Measurements from ENCODE around the gene BNC2.

The BNC2 gene

GRCh38 chr9:16602494-16602893 is 268.0 kb downstream of the BNC2 start:
- no peak for TF ChIP-seq OSR2 (tag by site-specific recombination; IDR thresholded peaks at IDR 0.05)
- no peak for TF ChIP-seq ZNF529 (tag by site-specific recombination; IDR thresholded peaks at IDR 0.05; ENCODE audit: insufficient replicate concordance)
- no peak for TF ChIP-seq ZNF76 (tag by site-specific recombination; IDR thresholded peaks at IDR 0.05; ENCODE audit: borderline replicate concordance, low read depth)
- no peak for TF ChIP-seq SETDB1 (IDR thresholded peaks at IDR 0.05; ENCODE audit: insufficient read length, low read length)
- TF ChIP-seq GFI1B (tag by site-specific recombination; IDR thresholded peaks at IDR 0.05): no peak
- no peak for TF ChIP-seq ZBTB1 (tag by site-specific recombination; IDR thresholded peaks at IDR 0.05)
- TF ChIP-seq ZNF571 (tag by site-specific recombination; IDR thresholded peaks at IDR 0.05): no peak
- ChIA-PET CTCF (no interaction called here), POLR2A (no interaction called here)
- Histone ChIP-seq H3K9me3 (ENCODE audit: control insufficient read depth, insufficient read depth, low read depth, low read length) (no peaks in the 10 kb centered on the region), H3K4me3 (ENCODE audit: low read depth, low read length) (no peak overlapping the region), H3K4me1 (ENCODE audit: control insufficient read depth, insufficient read depth, low read length) (no peaks in the 10 kb centered on the region; the same call in 1 of the 2 replicates), H3K27ac (ENCODE audit: extremely low read depth, low read depth, low read length) (no peak overlapping the region), H3K36me3 (ENCODE audit: control insufficient read depth in 2 of 2, insufficient read depth in 1 of 2, low read length in 2 of 2) (no peaks in the 10 kb centered on the region)

GRCh38 chr9:16601991-16602390 is 268.5 kb downstream of the BNC2 start:
- no peak for TF ChIP-seq ZNF792 (tag by site-specific recombination; IDR thresholded peaks at IDR 0.05)
- Histone ChIP-seq H3K27ac (ENCODE audit: extremely low read depth, low read depth, low read length) (no peak overlapping the region), H3K36me3 (ENCODE audit: control insufficient read depth in 2 of 2, insufficient read depth in 1 of 2, low read length in 2 of 2) (no peaks in the 10 kb centered on the region), H3K4me3 (ENCODE audit: low read depth, low read length) (no peak overlapping the region), H3K9me3 (ENCODE audit: control insufficient read depth, insufficient read depth, low read depth, low read length) (no peaks in the 10 kb centered on the region), H3K4me1 (ENCODE audit: control insufficient read depth, insufficient read depth, low read length) (no peaks in the 10 kb centered on the region)
- POLR2A ChIA-PET: no interaction called here
- CTCF ChIA-PET: no interaction called here

GRCh38 chr9:16598316-16598715 is 272.2 kb downstream of the BNC2 start:
- POLR2A ChIA-PET: no interaction called here
- Histone ChIP-seq H3K9me3 (ENCODE audit: control insufficient read depth, insufficient read depth, low read depth, low read length) (no peaks in the 10 kb centered on the region), H3K4me1 (ENCODE audit: control insufficient read depth, insufficient read depth, low read length) (no peaks in the 10 kb centered on the region), H3K4me3 (ENCODE audit: low read depth, low read length) (no peak overlapping the region), H3K36me3 (ENCODE audit: control insufficient read depth in 2 of 2, insufficient read depth in 1 of 2, low read length in 2 of 2) (no peaks in the 10 kb centered on the region), H3K27ac (ENCODE audit: extremely low read depth, low read depth, low read length) (no peak overlapping the region)
- CTCF ChIA-PET: no interaction called here
- TF ChIP-seq ZSCAN23 (tag by site-specific recombination; IDR thresholded peaks at IDR 0.05): no peak
- no peak for TF ChIP-seq MEIS1 (CRISPR knock-in tag; IDR thresholded peaks at IDR 0.05; ENCODE audit: borderline replicate concordance)
- no peak for TF ChIP-seq PBX3 (CRISPR knock-in tag; IDR thresholded peaks at IDR 0.05)
- no peak for TF ChIP-seq KLF9 (tag by site-specific recombination; IDR thresholded peaks at IDR 0.05; ENCODE audit: low read depth)
- TF ChIP-seq ZNF404 (tag by site-specific recombination; IDR thresholded peaks at IDR 0.05): no peak
- TF ChIP-seq ZNF501 (tag by site-specific recombination; IDR thresholded peaks at IDR 0.05): no peak
- TF ChIP-seq ZNF362 (tag by site-specific recombination; IDR thresholded peaks at IDR 0.05): no peak
- no peak for TF ChIP-seq PRDM4 (tag by site-specific recombination; IDR thresholded peaks at IDR 0.05)
- TF ChIP-seq KLF8 (tag by site-specific recombination; IDR thresholded peaks at IDR 0.05): no peak
- no peak for TF ChIP-seq ZSCAN4 (tag by site-specific recombination; IDR thresholded peaks at IDR 0.05)
- TF ChIP-seq ZNF514 (tag by site-specific recombination; IDR thresholded peaks at IDR 0.05): no peak

Data from HEK293 (cell line).